ENCODE data around the gene ATP4B. TPM values are rescaled to one million over a fixed set of nuclear protein-coding genes. Genes with fewer than 3 reads are reported as not detected.

Gene ATP4B
- total RNA-seq, 1 experiment from 2014 or later = not detected

DNA sequence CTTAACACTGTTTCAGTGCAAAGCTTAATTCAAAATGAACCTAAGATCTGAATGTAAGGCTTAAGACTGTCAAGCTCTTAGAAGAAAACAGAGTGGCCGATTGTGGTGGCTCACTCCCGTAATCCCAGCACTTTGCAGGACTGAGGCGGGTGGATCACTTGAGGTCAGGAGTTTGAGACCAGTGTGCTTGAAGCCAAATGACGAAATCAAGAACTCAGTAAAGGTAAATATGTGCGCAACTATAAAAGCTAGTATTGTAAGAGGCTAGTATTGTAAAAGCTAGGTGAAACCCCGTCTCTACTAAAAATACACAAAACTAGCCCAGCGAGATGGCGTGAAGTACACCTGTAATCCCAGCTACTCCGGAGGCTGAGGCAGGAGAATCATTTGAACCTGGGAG, 12.7 kb downstream of the ATP4B start:
- H3K4me2 ChIP-seq (ENCODE audit: low read length) = no peak overlapping the region
- no peaks in the 10 kb centered on the region for H3K9me3 ChIP-seq (ENCODE audit: low read length)
- H3K36me3 ChIP-seq (ENCODE audit: low read depth, low read length) = peaks cover 13% of the 10 kb centered on the region
- no peak for TF ChIP-seq EZH2 (IDR thresholded peaks at IDR 0.05; ENCODE audit: low read length, unreplicated experiment)
- no peak for TF ChIP-seq EZH2phosphoT487 (IDR thresholded peaks at IDR 0.05; ENCODE audit: borderline replicate concordance, low read length)
- TF ChIP-seq, protein P1, sequence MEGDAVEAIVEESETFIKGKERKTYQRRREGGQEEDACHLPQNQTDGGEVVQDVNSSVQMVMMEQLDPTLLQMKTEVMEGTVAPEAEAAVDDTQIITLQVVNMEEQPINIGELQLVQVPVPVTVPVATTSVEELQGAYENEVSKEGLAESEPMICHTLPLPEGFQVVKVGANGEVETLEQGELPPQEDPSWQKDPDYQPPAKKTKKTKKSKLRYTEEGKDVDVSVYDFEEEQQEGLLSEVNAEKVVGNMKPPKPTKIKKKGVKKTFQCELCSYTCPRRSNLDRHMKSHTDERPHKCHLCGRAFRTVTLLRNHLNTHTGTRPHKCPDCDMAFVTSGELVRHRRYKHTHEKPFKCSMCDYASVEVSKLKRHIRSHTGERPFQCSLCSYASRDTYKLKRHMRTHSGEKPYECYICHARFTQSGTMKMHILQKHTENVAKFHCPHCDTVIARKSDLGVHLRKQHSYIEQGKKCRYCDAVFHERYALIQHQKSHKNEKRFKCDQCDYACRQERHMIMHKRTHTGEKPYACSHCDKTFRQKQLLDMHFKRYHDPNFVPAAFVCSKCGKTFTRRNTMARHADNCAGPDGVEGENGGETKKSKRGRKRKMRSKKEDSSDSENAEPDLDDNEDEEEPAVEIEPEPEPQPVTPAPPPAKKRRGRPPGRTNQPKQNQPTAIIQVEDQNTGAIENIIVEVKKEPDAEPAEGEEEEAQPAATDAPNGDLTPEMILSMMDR (conservative IDR thresholded peaks at IDR 0.05; ENCODE audit: low read depth, low read length) = no peak
- H3K4me1 ChIP-seq (ENCODE audit: insufficient read depth, low read length) = peaks cover 9% of the 10 kb centered on the region; the same call in 1 of the 2 replicates
- H3K9ac ChIP-seq (ENCODE audit: low read length) = no peak overlapping the region
- no peaks in the 10 kb centered on the region for H3F3A ChIP-seq (ENCODE audit: low read length, unreplicated experiment)
- no peak overlapping the region for H3K27ac ChIP-seq (ENCODE audit: low read length)
- BruUV-seq (replicated peaks) = no TSS peak
- no peak overlapping the region for H2AFZ ChIP-seq (ENCODE audit: low read length)
- intact Hi-C loops (cut with micrococcal nuclease) = no loop called here
- CTCF ChIA-PET = no interaction called here
- POLR2A ChIA-PET (ENCODE audit: unreplicated experiment) = no interaction called here
- no peak overlapping the region for H3K4me3 ChIP-seq (ENCODE audit: low read length)
- H3K27me3 ChIP-seq (ENCODE audit: low read length) = no peaks in the 10 kb centered on the region
- DNase-seq (no peak), ATAC-seq (no peak)
- H4K20me1 ChIP-seq (ENCODE audit: low read length) = no peaks in the 10 kb centered on the region
- H3K9me2 ChIP-seq (replicated peaks; ENCODE audit: low read length) = no peaks in the 10 kb centered on the region
- H3K79me2 ChIP-seq (ENCODE audit: low read length) = no peaks in the 10 kb centered on the region

DNA sequence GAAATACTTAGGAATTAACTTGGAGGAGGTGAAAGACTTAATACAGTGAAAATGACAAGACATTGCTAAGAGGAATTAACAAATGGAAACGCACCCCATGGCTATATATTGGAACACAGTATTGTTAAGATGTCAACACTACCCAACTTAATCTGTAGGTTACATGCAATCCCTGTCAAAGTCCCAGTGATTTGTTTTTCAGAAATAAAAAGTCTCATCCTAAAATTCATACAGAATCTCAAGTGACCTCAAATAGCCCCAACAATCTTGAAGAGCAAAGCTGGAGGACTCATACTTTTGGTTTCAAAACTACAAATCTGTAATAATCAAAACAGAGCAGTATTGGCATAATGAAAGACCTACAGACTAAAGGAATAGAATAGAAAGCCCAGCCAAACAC, 13.2 kb downstream of the ATP4B start:
- no peaks in the 10 kb centered on the region for H3K9me2 ChIP-seq (replicated peaks; ENCODE audit: low read length)
- intact Hi-C loops (cut with micrococcal nuclease) = no loop called here
- no peak for ATAC-seq
- no peak overlapping the region for H3K4me2 ChIP-seq (ENCODE audit: low read length)
- POLR2A ChIA-PET (ENCODE audit: unreplicated experiment) = no interaction called here
- TF ChIP-seq EZH2phosphoT487 (IDR thresholded peaks at IDR 0.05; ENCODE audit: borderline replicate concordance, low read length) = no peak
- TF ChIP-seq, protein P1 (conservative IDR thresholded peaks at IDR 0.05; ENCODE audit: low read depth, low read length) = no peak
- CTCF ChIA-PET = no interaction called here
- H2AFZ ChIP-seq (ENCODE audit: low read length) = no peak overlapping the region
- no TSS peak for BruUV-seq (replicated peaks)
- no peaks in the 10 kb centered on the region for H3K27me3 ChIP-seq (ENCODE audit: low read length)
- no peaks in the 10 kb centered on the region for H3K9me3 ChIP-seq (ENCODE audit: low read length)
- no peaks in the 10 kb centered on the region for H3K79me2 ChIP-seq (ENCODE audit: low read length)
- H3K4me1 ChIP-seq (ENCODE audit: insufficient read depth, low read length) = peaks cover 9% of the 10 kb centered on the region; the same call in 1 of the 2 replicates
- no peak overlapping the region for H3K9ac ChIP-seq (ENCODE audit: low read length)
- no peaks in the 10 kb centered on the region for H4K20me1 ChIP-seq (ENCODE audit: low read length)
- H3K4me3 ChIP-seq (ENCODE audit: low read length) = no peak overlapping the region
- H3F3A ChIP-seq (ENCODE audit: low read length, unreplicated experiment) = no peaks in the 10 kb centered on the region
- H3K36me3 ChIP-seq (ENCODE audit: low read depth, low read length) = peaks cover 17% of the 10 kb centered on the region
- no peak overlapping the region for H3K27ac ChIP-seq (ENCODE audit: low read length)
- no peak for DNase-seq

DNA sequence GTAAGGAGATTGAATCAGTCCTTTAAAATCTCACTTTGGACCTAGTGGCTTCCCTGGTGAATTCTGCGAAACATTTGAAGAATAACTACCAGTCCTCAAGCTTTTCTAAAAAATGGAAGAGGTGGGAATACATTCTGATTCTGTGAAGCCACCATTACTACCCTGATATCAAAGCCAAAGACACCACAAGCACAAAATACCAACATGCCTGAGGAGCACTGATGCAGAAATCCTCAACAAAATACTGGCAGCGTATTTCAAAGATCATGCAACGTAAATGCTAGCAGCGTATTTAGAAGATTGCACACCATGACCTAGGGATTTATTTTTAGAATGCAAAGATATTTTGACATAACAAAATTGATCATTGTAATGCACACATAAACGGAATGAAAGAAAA, 14.4 kb downstream of the ATP4B start:
- POLR2A ChIA-PET (ENCODE audit: unreplicated experiment) = no interaction called here
- no peak for TF ChIP-seq EZH2phosphoT487 (IDR thresholded peaks at IDR 0.05; ENCODE audit: borderline replicate concordance, low read length)
- Histone ChIP-seq H3K27ac (ENCODE audit: low read length) (no peak overlapping the region), H3K9me2 (replicated peaks; ENCODE audit: low read length) (no peaks in the 10 kb centered on the region), H3K4me3 (ENCODE audit: low read length) (no peak overlapping the region), H3K4me2 (ENCODE audit: low read length) (no peak overlapping the region), H3K9me3 (ENCODE audit: low read length) (no peaks in the 10 kb centered on the region), H3K27me3 (ENCODE audit: low read length) (no peaks in the 10 kb centered on the region), H3F3A (ENCODE audit: low read length, unreplicated experiment) (no peaks in the 10 kb centered on the region), H3K79me2 (ENCODE audit: low read length) (no peaks in the 10 kb centered on the region), H3K9ac (ENCODE audit: low read length) (no peak overlapping the region), H3K4me1 (ENCODE audit: insufficient read depth, low read length) (peaks cover 9% of the 10 kb centered on the region; the same call in 1 of the 2 replicates), H2AFZ (ENCODE audit: low read length) (no peak overlapping the region), H3K36me3 (ENCODE audit: low read depth, low read length) (peaks cover 25% of the 10 kb centered on the region), H4K20me1 (ENCODE audit: low read length) (no peaks in the 10 kb centered on the region)
- DNase-seq (no peak), ATAC-seq (no peak)
- CTCF ChIA-PET = no interaction called here
- no TSS peak for BruUV-seq (replicated peaks)
- intact Hi-C loops (cut with micrococcal nuclease) = no loop called here
